ENCODE measurements around the gene CARM1.

DNA sequence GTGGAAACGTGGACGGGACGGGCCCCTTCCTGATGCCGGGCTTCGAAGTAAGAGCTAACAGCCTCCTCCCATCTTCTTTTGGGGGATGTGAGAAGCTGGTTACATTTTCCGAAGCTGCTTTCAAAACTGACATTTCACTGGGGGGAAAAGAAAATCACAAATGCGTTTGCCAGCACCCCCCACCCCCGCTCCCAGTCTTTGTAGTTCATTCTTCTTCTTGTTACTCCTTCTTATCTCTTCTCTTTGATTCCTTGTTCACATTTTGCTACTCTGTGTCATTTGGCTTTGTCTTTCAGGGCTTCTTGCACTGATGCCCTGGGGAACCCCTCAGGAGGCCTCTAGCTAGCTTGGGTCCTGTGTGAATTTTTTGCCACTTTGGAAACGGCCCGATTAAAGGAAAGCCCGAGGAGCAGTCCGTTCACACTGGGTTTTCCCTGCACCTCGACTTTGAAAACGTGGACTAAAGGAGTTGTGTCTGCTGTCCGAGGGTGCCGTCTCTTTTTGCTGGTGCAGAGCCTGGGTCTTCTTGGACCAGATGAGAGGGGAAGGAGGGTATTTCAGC lies 1.3 kb downstream of the CARM1 start:
- TF ChIP-seq, protein P1, sequence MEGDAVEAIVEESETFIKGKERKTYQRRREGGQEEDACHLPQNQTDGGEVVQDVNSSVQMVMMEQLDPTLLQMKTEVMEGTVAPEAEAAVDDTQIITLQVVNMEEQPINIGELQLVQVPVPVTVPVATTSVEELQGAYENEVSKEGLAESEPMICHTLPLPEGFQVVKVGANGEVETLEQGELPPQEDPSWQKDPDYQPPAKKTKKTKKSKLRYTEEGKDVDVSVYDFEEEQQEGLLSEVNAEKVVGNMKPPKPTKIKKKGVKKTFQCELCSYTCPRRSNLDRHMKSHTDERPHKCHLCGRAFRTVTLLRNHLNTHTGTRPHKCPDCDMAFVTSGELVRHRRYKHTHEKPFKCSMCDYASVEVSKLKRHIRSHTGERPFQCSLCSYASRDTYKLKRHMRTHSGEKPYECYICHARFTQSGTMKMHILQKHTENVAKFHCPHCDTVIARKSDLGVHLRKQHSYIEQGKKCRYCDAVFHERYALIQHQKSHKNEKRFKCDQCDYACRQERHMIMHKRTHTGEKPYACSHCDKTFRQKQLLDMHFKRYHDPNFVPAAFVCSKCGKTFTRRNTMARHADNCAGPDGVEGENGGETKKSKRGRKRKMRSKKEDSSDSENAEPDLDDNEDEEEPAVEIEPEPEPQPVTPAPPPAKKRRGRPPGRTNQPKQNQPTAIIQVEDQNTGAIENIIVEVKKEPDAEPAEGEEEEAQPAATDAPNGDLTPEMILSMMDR (IDR thresholded peaks at IDR 0.05) = no peak
- TF ChIP-seq POLR2A (IDR thresholded peaks at IDR 0.05) = no peak
